HL-60/S4 (cell line): ENCODE results near the gene MAGI1.

Experiments used
- in situ Hi-C: fragments of 300-500 bp; cut with MboI; formaldehyde crosslinking; loops from 2 replicates; pipeline ENCODE4 v1.14.3; 2022; ENCODE audit warnings: low sequenced_read_pairs

Gene MAGI1

GRCh38 chr3:66015841-66016240 lies 22.9 kb downstream of the MAGI1 start:
- in situ Hi-C loops = no loop called here

GRCh38 chr3:66014651-66015050 lies 24.1 kb downstream of the MAGI1 start:
- in situ Hi-C loops = no loop called here

- in situ Hi-C loops = no loop called here
Measured at GRCh38 chr3:66014056-66014455, 24.7 kb downstream of the MAGI1 start.

GRCh38 chr3:66012711-66013110 lies 26.0 kb downstream of the MAGI1 start:
- in situ Hi-C loops = no loop called here

GRCh38 chr3:66010739-66011655 lies 27.7 kb downstream of the MAGI1 start:
- in situ Hi-C loops = no loop called here

- in situ Hi-C loops = no loop called here
Measured at GRCh38 chr3:66010348-66010738, 28.4 kb downstream of the MAGI1 start.

GRCh38 chr3:66004244-66004643 lies 34.5 kb downstream of the MAGI1 start:
- in situ Hi-C loops = no loop called here

- in situ Hi-C loops = no loop called here
Measured at GRCh38 chr3:66001626-66002025, 37.1 kb downstream of the MAGI1 start.

- in situ Hi-C loops = no loop called here
Measured at GRCh38 chr3:66000506-66000905, 38.2 kb downstream of the MAGI1 start.

- in situ Hi-C loops = no loop called here
Measured at GRCh38 chr3:65999606-66000005, 39.1 kb downstream of the MAGI1 start.

- in situ Hi-C loops = no loop called here
Measured at GRCh38 chr3:65996589-65996988, 42.1 kb downstream of the MAGI1 start.

GRCh38 chr3:65995515-65995914 lies 43.2 kb downstream of the MAGI1 start:
- in situ Hi-C loops = no loop called here

- in situ Hi-C loops = no loop called here
Measured at GRCh38 chr3:65995030-65995429, 43.7 kb downstream of the MAGI1 start.

- in situ Hi-C loops = no loop called here
Measured at GRCh38 chr3:65993134-65993900, 45.4 kb downstream of the MAGI1 start.

- in situ Hi-C loops = no loop called here
Measured at GRCh38 chr3:65992106-65992505, 46.6 kb downstream of the MAGI1 start.

GRCh38 chr3:65988411-65989180 lies 50.1 kb downstream of the MAGI1 start:
- in situ Hi-C loops = no loop called here

- in situ Hi-C loops = no loop called here
Measured at GRCh38 chr3:65986285-65986684, 52.4 kb downstream of the MAGI1 start.

GRCh38 chr3:65984975-65985374 lies 53.7 kb downstream of the MAGI1 start:
- in situ Hi-C loops = no loop called here

GRCh38 chr3:65983100-65983499 lies 55.6 kb downstream of the MAGI1 start:
- in situ Hi-C loops = no loop called here

- in situ Hi-C loops = no loop called here
Measured at GRCh38 chr3:65979731-65980130, 59.0 kb downstream of the MAGI1 start.

- in situ Hi-C loops = no loop called here
Measured at GRCh38 chr3:65979162-65979561, 59.6 kb downstream of the MAGI1 start.
